Gastrocnemius medialis (tissue), 4 donors: Measurements from ENCODE around the gene SRSF8.

Source experiments
- CTCF ChIP-seq, 5 experiments: fragments of 450-650 bp in 3 of 5; fragments of 200-600 bp in 2 of 5; sonication (generic) in 2 of 5; IDR thresholded peaks in 4 of 5; conservative IDR thresholded peaks in 1 of 5; 1 replicate in 4 of 5; 2 replicates in 1 of 5; pipeline ENCODE4 v1.5.1; 2016 to 2019; ENCODE audit warnings: antibody characterized with exemption in 5 of 5, mild to moderate bottlenecking in 3 of 5, moderate library complexity in 3 of 5
- POLR2A ChIP-seq, 2 donors: fragments of 450-650 bp; IDR thresholded peaks; one replicate each; pipeline ENCODE4 v1.6.1; 2017; ENCODE audit warnings: antibody characterized with exemption in 2 of 2, mild to moderate bottlenecking in 2 of 2, moderate library complexity in 2 of 2

- TF ChIP-seq CTCF (IDR thresholded peaks at IDR 0.05 in 4 of 5, conservative IDR thresholded peaks at IDR 0.05 in 1 of 5) (no peak), POLR2A (IDR thresholded peaks at IDR 0.05) (no peak)
These were observed 31.4 kb upstream of the SRSF8 start for GRCh38 chr11:95035316-95035715.
